GM21619 (cell line): ENCODE data around the gene RFX1.
"Not testable (repeated sequence)": the region's sequence is repeated elsewhere in the genome, so short reads cannot be mapped to it uniquely, and the experiment has no call there.

ENCODE experiments used
- ATAC-seq: cut with Tn5 transposase; IDR thresholded peaks from one replicate; pipeline ENCODE4 v1.9.1; 2021; ENCODE audit not compliant: unreplicated experiment

Gene RFX1

GRCh38 chr19:14006085-14006765, at the start of gene RFX1:
RFX1 (minus strand) TSS chr19:14006320; CDS start chr19:13993843, 12,477 bp downstream.
- peak; percentile 77 for ATAC-seq

DNA sequence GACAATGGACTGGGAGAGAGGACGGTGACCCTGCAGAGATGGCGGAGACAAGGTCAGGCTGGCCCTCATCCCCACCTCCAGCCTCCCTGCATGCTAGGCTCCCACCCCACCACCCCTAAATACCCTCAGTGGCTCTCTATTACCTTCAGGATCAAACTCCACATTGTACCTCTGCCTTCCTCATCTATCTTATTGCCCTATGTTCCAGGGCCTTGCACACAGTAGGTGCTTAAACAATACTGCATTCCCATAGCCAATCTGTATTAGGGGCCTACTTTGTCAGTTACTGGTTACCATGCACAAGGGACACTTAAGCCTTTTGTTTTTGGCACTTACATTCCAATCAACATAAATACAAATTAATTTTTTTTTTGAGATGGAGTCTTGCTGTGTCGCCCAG, 49.3 kb upstream of the RFX1 start:
- ATAC-seq, result no peak

DNA sequence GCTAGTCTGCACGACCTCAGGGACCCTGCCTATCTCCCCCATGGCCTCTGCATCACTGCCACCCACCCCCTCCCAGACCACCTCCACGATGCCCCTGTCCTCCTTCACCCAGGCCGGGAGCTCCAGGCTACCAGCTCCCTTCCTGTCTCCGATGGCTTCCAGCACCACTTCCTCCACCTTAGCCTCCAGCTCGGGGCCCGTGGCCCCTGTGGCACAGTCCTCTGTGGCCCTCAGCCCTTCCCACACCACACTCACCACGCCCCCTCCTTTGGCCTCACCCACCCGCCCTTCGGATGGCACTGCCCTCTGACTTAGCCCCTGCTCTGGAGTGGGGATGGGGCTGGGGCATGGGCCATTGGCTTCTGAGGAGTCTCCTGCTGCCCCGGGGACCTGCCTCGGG, 48.6 kb upstream of the RFX1 start:
- no peak for ATAC-seq

- no peak for ATAC-seq
These were observed 48.0 kb upstream of the RFX1 start for GRCh38 chr19:14054099-14054498.

GRCh38 chr19:14053500-14053899, 47.4 kb upstream of the RFX1 start:
- ATAC-seq, result no peak

GRCh38 chr19:14053032-14053431, 46.9 kb upstream of the RFX1 start:
- ATAC-seq, result no peak

- no peak for ATAC-seq
These were observed 46.4 kb upstream of the RFX1 start for GRCh38 chr19:14052470-14052869.

GRCh38 chr19:14051980-14052379, 45.9 kb upstream of the RFX1 start:
- ATAC-seq, result no peak

DNA sequence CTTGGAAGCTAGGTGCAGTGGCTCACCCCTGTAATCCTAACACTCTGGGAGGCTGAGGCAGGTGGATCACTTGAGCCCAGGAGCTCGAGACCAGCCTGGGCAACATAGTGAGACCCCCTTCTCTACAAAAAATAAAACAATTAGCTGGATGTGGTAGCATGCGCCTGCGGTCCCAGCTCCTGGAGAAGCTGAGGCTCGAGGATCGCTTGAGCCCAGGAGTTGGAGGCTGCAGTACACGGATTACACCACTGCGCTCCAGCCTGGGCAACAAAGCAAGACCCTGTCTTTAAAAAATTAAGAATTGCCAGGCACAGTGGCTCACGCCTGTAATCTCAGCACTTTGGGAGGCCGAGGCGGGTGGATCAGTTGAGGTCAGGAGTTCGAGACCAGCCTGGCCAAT, 44.8 kb upstream of the RFX1 start:
- ATAC-seq, result not testable (repeated sequence)

- no peak for ATAC-seq
These were observed 44.4 kb upstream of the RFX1 start for GRCh38 chr19:14050512-14050911.

GRCh38 chr19:14048443-14049153, 42.5 kb upstream of the RFX1 start:
- no peak for ATAC-seq

DNA sequence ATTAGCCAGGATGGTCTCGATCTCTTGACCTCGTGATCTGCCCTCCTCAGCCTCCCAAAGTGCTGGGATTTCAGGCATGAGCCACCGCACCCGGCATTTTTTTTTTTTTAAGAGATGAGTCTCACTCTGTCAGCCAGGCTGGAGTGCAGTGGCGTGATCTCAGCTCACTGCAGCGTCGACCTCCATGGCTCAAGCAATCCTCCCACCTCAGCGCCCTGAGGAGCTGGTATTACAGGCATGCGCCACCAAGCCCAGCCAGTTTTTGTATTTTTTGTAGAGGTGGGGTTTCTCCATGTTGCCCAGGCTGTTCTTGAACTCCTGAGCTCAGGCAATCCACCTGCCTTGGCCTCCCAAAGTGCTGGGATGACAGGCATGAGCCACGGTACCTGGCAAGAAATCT, 41.7 kb upstream of the RFX1 start:
- not testable (repeated sequence) for ATAC-seq

GRCh38 chr19:14042659-14043608, 36.8 kb upstream of the RFX1 start:
- not testable (repeated sequence) for ATAC-seq

DNA sequence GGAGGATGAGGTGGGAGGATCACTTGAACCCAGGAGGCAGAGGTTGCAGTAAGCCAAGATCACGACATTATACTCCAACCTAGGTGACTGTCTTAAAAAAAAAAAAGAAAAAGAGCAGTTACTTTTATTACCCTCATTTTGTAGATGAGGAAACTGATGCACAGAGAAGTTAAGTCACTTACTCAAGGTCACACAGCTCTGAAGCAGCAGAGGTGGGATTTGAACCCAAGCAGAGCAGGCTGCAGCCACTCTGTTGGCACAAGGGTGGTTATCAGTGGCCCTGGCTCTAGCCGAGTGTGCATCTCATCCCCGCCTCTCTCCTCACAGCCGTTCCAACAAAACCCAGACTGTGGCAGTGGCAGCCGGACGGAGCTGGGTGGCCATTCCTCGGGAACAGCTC, 33.1 kb upstream of the RFX1 start:
- ATAC-seq, result no peak

DNA sequence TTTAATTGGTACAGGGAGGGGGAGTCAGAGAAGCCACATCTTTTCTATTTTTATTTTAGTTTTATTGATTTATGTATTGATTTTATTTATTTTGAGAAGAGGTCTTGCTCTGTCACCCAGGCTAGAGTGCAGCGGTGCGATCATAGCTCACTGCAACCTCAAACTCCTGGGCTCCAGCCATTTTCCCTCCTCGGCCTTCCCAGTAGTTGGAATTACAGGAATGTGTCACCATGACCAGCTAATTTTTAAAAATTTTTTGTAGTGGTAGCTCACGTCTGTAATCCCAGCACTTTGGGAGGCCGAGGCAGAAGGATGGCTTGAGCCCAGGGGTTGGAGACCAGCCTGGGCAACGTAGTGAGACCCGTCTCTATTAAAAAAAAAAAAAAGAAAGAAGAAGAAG, 29.6 kb upstream of the RFX1 start:
- no peak for ATAC-seq

GRCh38 chr19:14035159-14035558, 29.0 kb upstream of the RFX1 start:
- ATAC-seq, result not testable (repeated sequence)

DNA sequence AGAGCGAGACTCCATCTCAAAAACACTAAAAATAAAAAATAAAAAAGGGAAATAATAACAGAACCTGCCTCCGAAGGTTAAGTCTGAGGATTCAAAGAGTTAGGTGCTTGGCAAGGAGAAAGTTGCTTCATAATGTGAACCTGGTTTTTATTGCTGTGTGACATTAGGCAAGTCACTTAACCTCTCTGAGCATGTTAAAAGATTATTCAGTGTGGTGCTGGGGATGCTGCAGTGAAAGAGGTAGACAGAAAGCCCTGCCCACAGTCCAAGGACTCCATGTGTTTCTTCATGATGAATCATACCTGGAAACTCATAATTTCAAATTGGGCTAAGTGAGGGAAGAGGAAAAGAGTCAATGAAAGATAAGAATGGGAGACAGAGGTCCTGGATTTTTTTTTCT, 27.8 kb upstream of the RFX1 start:
- no peak for ATAC-seq

GRCh38 chr19:14031719-14032480, 25.8 kb upstream of the RFX1 start, which contains the start of gene IL27RA:
IL27RA (plus strand) TSS chr19:14031762; CDS start chr19:14031873, 111 bp downstream.
- ATAC-seq, result no peak

DNA sequence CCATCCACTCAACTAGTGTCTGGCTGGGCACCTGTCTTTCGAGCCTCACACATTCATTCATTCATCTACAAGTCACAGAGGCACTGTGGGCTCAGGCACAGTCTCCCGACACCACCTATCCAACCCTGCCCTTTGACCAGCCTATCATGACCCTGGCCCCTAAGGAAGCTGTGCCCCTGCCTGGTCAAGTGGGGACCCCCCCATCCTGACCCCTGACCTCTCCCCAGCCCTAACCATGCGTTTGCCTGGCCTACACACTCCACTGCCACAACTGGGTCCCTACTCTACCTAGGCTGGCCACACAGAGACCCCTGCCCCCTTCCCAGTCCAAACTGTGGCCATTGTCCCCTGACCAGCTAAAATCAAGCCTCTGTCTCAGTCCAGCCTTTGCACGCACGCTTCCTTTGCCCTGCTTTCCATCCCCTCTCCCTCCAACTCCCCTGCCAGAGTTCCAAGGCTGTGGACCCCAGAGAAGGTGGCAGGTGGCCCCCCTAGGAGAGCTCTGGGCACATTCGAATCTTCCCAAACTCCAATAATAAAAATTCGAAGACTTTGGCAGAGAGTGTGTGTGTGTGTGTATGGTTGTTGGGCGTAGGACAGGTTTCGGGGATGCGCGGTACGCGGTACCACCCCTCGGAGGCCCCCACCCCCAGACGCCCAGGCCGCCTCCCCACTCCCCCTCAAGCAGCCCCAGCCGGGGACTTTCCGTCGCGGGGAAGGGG, 25.0 kb upstream of the RFX1 start:
- ATAC-seq, result no peak

- ATAC-seq, result no peak
These were observed 22.8 kb upstream of the RFX1 start for GRCh38 chr19:14028901-14029300.
